ENCODE measurements around the gene DNAI1.

Gene DNAI1

DNA sequence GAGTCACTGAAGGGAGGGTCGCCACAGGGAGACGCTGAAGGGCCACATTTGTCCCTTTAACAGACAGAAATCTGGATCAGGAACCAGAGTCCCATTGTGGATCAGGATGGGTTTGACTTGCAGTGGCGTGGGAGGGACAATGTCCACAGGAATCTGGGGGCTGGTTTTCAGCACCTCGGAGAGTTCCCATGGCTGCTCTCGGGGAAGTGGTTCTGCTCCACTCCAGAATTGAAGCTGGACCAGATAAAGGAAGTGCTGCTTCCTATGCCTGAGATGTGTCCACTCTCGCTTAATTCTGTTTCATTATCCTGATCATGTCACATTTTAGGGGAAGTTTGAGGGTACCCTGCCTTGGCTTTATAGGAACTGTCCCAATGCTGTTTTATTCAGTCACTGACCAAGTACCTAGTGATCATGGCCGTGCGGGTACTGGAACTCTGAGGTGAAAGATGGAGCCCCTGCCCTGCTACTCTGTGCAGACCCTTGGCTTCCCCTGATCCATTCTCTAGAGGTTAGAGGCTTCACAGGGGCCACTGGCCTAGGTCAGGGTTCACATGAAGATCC, 35.4 kb downstream of the DNAI1 start:
- peak; percentile 38 for DNase-seq

DNA sequence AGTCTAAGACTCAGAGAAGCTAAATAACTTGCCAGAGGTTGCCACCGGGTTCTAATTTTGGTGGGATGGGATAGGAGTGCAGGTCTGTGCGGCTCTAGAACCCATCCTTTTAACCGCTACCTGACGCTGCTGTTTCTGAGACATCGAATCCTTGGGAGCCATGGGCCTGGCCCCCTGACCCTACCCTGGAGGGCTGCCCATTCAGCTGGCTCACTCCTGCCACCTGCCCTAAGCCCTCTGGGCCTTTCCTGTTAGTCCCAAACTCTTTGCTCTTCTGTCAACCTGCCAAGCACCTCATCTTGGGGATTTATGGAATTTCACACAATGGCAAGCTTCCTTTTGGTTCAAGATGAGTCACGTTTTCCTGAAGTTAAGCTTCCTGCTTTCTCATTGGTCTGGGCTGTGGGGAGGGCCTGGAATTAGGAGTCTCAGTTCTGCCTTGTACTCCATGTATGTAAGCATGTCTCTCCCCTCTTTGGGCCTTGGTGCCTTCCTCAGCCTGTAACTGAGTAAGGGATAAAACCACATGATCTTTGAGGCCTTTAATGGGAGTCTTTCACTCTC, 37.6 kb downstream of the DNAI1 start:
- DNase-seq, result no peak

DNA sequence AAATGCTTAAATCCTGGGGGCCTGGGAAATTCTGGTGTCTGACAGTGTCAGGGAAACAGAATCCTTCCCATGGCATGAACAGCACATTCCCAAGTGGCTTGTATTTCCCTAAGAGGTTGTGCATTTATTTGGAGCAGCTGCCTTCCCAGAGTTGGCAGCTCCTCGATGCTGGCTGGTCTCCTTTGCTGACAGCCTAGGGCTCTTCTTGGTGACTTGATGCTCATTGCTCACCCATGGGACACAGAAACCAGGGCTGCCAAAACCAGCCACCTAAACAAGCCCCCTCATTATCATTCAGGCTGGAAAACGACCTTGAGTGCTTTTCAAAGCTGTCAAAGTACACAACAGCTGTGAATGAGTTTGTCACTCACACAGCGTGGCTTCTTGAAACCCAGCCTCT, 39.9 kb downstream of the DNAI1 start:
- no peak for DNase-seq

GRCh38 chr9:34499076-34499475, 40.5 kb downstream of the DNAI1 start:
- DNase-seq, result no peak

DNA sequence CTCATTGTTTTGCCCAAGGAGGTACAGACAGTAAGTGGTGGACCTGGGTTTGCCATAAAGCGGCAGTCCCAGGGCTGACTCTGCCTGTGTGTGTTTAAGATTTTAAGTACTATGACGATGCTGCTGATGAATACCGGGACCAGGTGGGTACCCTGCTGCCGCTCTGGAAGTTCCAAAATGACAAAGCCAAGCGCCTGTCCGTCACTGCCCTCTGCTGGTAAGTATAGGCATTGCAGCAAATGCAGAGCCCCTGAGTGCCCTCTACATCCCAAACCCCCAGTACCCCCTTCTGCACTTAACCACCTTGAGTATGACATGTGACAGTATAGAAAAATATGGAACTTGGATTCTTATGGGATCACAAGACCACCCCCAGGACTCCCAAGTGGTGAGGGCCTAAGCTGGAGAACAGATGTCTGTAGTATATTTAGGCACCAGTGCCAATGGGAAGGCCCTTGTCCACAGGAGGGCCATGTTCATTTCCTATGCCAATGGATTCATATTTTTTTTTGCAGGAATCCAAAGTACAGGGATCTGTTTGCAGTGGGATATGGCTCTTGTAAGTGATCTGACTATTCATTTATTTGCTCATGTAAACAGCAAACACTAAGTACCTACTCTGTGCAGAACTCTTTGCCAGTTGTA, 42.1 kb downstream of the DNAI1 start:
- peak; percentile 78 for DNase-seq

DNA sequence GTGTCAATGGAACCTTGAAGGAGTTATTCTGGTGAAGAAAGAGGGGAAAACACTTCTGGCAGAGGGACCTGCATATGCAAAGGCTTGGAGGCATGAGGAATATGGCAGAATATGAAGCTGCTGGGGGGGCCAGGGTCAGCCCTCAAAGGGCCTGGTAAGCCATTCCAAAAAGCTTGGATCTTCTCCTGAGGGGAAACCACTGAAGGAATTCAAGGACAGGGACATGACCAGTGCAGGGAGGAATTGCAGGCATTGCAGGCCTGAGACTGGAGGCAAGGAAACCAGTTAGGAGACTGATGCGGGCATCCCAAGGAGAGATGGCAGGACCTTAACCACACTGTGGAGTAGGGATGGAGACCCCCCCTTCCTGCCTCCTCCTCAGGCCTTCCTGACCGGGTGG, 42.8 kb downstream of the DNAI1 start:
- DNase-seq, result no peak

GRCh38 chr9:34501889-34502425, 43.4 kb downstream of the DNAI1 start:
- no peak for DNase-seq

- DNase-seq, result no peak
Measured at GRCh38 chr9:34502471-34502870, 43.9 kb downstream of the DNAI1 start.

- DNase-seq, result no peak
Measured at GRCh38 chr9:34502891-34503290, 44.3 kb downstream of the DNAI1 start.

- no peak for DNase-seq
Measured at GRCh38 chr9:34503406-34503805, 44.8 kb downstream of the DNAI1 start.

- no peak for DNase-seq
Measured at GRCh38 chr9:34505370-34506120, 46.9 kb downstream of the DNAI1 start.

- DNase-seq, result no peak
Measured at GRCh38 chr9:34506623-34507022, 48.0 kb downstream of the DNAI1 start.

DNA sequence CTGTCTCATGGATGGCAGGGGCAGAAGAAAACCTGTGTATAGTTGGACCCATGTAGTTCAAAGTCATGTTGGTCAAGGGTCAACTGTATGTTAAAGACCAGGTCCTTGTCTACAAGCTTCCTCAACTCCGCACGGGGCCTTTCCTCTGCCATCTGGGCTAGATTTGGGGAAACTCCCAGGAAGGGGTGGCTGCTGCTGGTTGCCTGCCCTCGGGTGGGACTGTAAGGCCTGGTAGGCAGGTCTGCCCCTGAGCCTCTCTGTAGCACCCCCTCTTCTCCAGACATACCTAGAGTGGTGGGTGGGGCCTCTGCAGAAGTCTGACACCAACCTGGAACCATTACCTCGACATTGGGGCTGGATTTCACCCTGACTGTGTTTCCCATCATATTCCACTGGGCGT, 49.0 kb downstream of the DNAI1 start:
- DNase-seq, result no peak

GRCh38 chr9:34507966-34508365, 49.4 kb downstream of the DNAI1 start:
- DNase-seq, result no peak

GRCh38 chr9:34508463-34508862, 49.9 kb downstream of the DNAI1 start:
- no peak for DNase-seq

DNA sequence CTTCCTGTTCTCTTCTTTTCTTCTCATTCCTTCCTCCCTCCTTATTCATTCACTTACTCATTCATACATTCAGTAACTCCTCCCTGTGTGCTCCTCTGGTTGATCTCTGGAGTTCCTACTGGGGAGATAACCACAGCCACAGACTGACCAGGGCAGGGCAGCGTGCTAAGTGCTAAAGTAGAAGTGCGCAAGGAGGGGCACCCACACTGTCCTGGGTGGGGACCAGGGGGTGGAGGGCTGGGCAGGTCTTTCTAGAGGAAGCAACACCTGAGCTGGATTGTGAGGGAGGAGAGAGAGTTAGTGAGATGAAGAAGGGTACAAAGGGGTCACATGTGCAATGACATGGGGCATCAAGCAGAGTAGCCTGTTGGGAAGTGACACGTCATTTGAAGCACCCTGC, 50.3 kb downstream of the DNAI1 start:
- no peak for DNase-seq

GRCh38 chr9:34510497-34511468, 52.2 kb downstream of the DNAI1 start:
- no peak for DNase-seq

GRCh38 chr9:34512131-34513078, 53.8 kb downstream of the DNAI1 start:
- no peak for DNase-seq

GRCh38 chr9:34513567-34514214, 55.1 kb downstream of the DNAI1 start:
- no peak for DNase-seq

DNA sequence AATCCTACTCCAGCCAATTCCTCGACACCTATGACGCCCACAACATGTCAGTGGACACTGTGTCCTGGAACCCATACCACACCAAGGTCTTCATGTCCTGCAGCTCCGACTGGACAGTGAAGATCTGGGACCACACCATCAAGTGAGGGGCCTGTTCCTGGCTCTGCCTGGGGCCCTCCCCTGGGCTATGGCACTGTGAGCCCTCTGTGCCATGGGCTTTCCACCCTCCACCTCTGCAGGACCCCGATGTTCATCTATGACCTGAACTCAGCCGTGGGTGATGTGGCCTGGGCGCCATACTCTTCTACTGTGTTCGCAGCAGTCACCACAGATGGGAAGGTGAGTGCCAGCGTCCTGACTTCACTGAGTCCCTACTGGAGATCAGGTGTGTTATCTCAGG, 55.8 kb downstream of the DNAI1 start:
- no peak for DNase-seq

- no peak for DNase-seq
Measured at GRCh38 chr9:34514816-34515215, 56.2 kb downstream of the DNAI1 start.

All from CD4-positive, alpha-beta T cell treated with Interleukin-17A for 4 hours (primary cell).